Mammary epithelial cell (primary cell): ENCODE measurements around the gene ATP5IF1.

ENCODE experiments used
- CTCF ChIP-seq, 2 donors: IDR thresholded peaks in 1 of 2; conservative IDR thresholded peaks in 1 of 2; 2 replicates each; pipeline ENCODE4 v1.5.1; 2011 to 2012; ENCODE audit warnings: inconsistent platforms in 2 of 2, low read length in 2 of 2, mild to moderate bottlenecking in 2 of 2, control low read depth in 1 of 2, low read depth in 1 of 2; ENCODE audit not compliant: insufficient read depth in 1 of 2; ENCODE audit errors: extremely low read depth in 1 of 2
- EZH2 ChIP-seq: IDR thresholded peaks from 2 replicates; pipeline ENCODE4 v1.6.1; 2012; ENCODE audit warnings: low read length, inconsistent platforms, borderline replicate concordance

GRCh38 chr1:28259252-28259933, 23.5 kb downstream of the ATP5IF1 start, which contains the start of gene SESN2:
- TF ChIP-seq CTCF (conservative IDR thresholded peaks at IDR 0.05 in 1 of 2, IDR thresholded peaks at IDR 0.05 in 1 of 2; ENCODE audit: extremely low read depth in 1 of 2, insufficient read depth in 1 of 2, low read depth in 1 of 2, low read length in 2 of 2) (no peak), EZH2 (no peak)
